Ovary (tissue), 3 donors: ENCODE results near the gene MFSD1.

Experiments
- CTCF ChIP-seq, 3 donors: fragments of 450-650 bp in 2 of 3; fragments of 200-600 bp in 1 of 3; IDR thresholded peaks; one replicate each; pipeline versions ENCODE4 v1.5.1 to v1.8.0; 2016 to 2022; ENCODE audit warnings: antibody characterized with exemption in 3 of 3, mild to moderate bottlenecking in 1 of 3
- POLR2A ChIP-seq: fragments of 450-650 bp; IDR thresholded peaks from one replicate; pipeline ENCODE4 v1.6.1; 2017; ENCODE audit warnings: antibody characterized with exemption, mild to moderate bottlenecking, moderate library complexity
- donor health status: DM: no; HTN: no; CAD: no.

GRCh38 chr3:158794936-158795518 is 6.8 kb upstream of the MFSD1 start:
- TF ChIP-seq POLR2A, result no peak
- TF ChIP-seq CTCF (IDR thresholded peaks at IDR 0.05), result no peak
